HG03097 (cell line): Measurements from ENCODE around the gene RAB15.

ENCODE experiments used
- ATAC-seq: cut with Tn5 transposase; IDR thresholded peaks from one replicate; pipeline ENCODE4 v1.9.1; 2021; ENCODE audit not compliant: unreplicated experiment, low FRiP score

RAB15 gene

GRCh38 chr14:64971943-64972791, at the start of gene RAB15:
RAB15 (minus strand) TSS chr14:64972336; CDS start chr14:64972076, 260 bp downstream.
- no peak for ATAC-seq

GRCh38 chr14:65019944-65020566, 47.9 kb upstream of the RAB15 start:
- ATAC-seq: no peak

- ATAC-seq: no peak
Observed at GRCh38 chr14:65016471-65016870, 44.3 kb upstream of the RAB15 start.

- no peak for ATAC-seq
Observed at GRCh38 chr14:65015391-65015790, 43.3 kb upstream of the RAB15 start.

- no peak for ATAC-seq
Observed at GRCh38 chr14:65012353-65012752, 40.2 kb upstream of the RAB15 start.

GRCh38 chr14:65011538-65011937, 39.4 kb upstream of the RAB15 start:
- ATAC-seq: no peak

- ATAC-seq: no peak
Observed at GRCh38 chr14:65010211-65010931, 38.2 kb upstream of the RAB15 start.

GRCh38 chr14:65007202-65007601, 35.1 kb upstream of the RAB15 start:
- no peak for ATAC-seq

- ATAC-seq: no peak
Observed at GRCh38 chr14:65006261-65006721, 34.2 kb upstream of the RAB15 start.

GRCh38 chr14:65003394-65003793, 31.3 kb upstream of the RAB15 start:
- no peak for ATAC-seq

GRCh38 chr14:65002586-65003210, 30.6 kb upstream of the RAB15 start:
- no peak for ATAC-seq

- no peak for ATAC-seq
Observed at GRCh38 chr14:65001723-65002122, 29.6 kb upstream of the RAB15 start.

- ATAC-seq: no peak
Observed at GRCh38 chr14:65000898-65001591, 28.9 kb upstream of the RAB15 start.

- ATAC-seq: no peak
Observed at GRCh38 chr14:64998455-64998931, 26.4 kb upstream of the RAB15 start.

GRCh38 chr14:64997108-64997794, 25.1 kb upstream of the RAB15 start:
- no peak for ATAC-seq

- no peak for ATAC-seq
Observed at GRCh38 chr14:64995291-64995690, 23.2 kb upstream of the RAB15 start.

GRCh38 chr14:64994540-64994939, 22.4 kb upstream of the RAB15 start:
- ATAC-seq: no peak

GRCh38 chr14:64993266-64993930, 21.3 kb upstream of the RAB15 start:
- ATAC-seq: no peak

GRCh38 chr14:64992328-64992885, 20.3 kb upstream of the RAB15 start:
- no peak for ATAC-seq
